H1 (cell line): ENCODE measurements around the gene JPT2.

Experiments
- CREB1 ChIP-seq: IDR thresholded peaks from 2 replicates; pipeline ENCODE4 v1.6.1; 2012; ENCODE audit warnings: inconsistent platforms
- EP300 ChIP-seq, 2 experiments: IDR thresholded peaks; 1 replicate in 1 of 2; 2 replicates in 1 of 2; pipeline ENCODE4 v1.6.1; 2011 to 2012; ENCODE audit warnings: low read depth in 2 of 2, low read length in 2 of 2, mild to moderate bottlenecking in 2 of 2, borderline replicate concordance in 1 of 2, inconsistent platforms in 1 of 2, moderate library complexity in 1 of 2
- EZH2 ChIP-seq: fragments of 200-600 bp; sonication (generic); IDR thresholded peaks from 2 replicates; pipeline ENCODE4 v1.7.1; 2012; ENCODE audit warnings: low read depth, mild to moderate bottlenecking, moderate library complexity, low read length, inconsistent platforms; ENCODE audit not compliant: severe bottlenecking
- GABPA ChIP-seq: IDR thresholded peaks from 2 replicates; pipeline ENCODE4 v1.6.1; 2011; ENCODE audit warnings: mild to moderate bottlenecking, low read length, moderate library complexity, borderline replicate concordance; ENCODE audit not compliant: insufficient read depth
- JUN ChIP-seq: IDR thresholded peaks from 2 replicates; pipeline ENCODE4 v1.6.1; 2011; ENCODE audit warnings: low read depth, mild to moderate bottlenecking, improper control_type of control experiment, low read length
- MAFK ChIP-seq: IDR thresholded peaks from 2 replicates; pipeline ENCODE4 v1.6.1; 2012; ENCODE audit warnings: low read depth, mild to moderate bottlenecking, improper control_type of control experiment, low read length
- POLR2A ChIP-seq, 2 experiments: IDR thresholded peaks; 1 replicate in 1 of 2; 2 replicates in 1 of 2; pipeline ENCODE4 v1.6.1; 2011; ENCODE audit warnings: low read depth in 2 of 2, low read length in 2 of 2, mild to moderate bottlenecking in 2 of 2; ENCODE audit errors: control extremely low read depth in 1 of 2
- POLR2AphosphoS5 ChIP-seq: IDR thresholded peaks from 2 replicates; pipeline ENCODE4 v1.6.1; 2011; ENCODE audit warnings: low read depth, low read length
- RFX5 ChIP-seq: IDR thresholded peaks from 2 replicates; pipeline ENCODE4 v1.6.1; 2011; ENCODE audit warnings: low read depth, low read length, improper control_type of control experiment, borderline replicate concordance
- RNF2 ChIP-seq: fragments of 200-900, 300-1000 bp; sonication (generic); IDR thresholded peaks from 2 replicates; pipeline ENCODE4 v1.7.1; 2016; ENCODE audit warnings: borderline replicate concordance, low read depth, mild to moderate bottlenecking, antibody characterized with exemption, low read length; ENCODE audit not compliant: poor library complexity, severe bottlenecking; ENCODE audit errors: missing control alignments
- SAP30 ChIP-seq: fragments of 300-600 bp; sonication (generic); IDR thresholded peaks from 2 replicates; pipeline ENCODE4 v1.7.1; 2012; ENCODE audit warnings: low read length, moderate library complexity, mild to moderate bottlenecking, inconsistent platforms; ENCODE audit not compliant: insufficient read depth, insufficient replicate concordance
- SP2 ChIP-seq: IDR thresholded peaks from 2 replicates; pipeline ENCODE4 v1.6.1; 2012; ENCODE audit warnings: mild to moderate bottlenecking, low read length, inconsistent platforms
- TF ChIP-seq, protein P1 (sequence below), 3 experiments: IDR thresholded peaks; 1 replicate in 2 of 3; 2 replicates in 1 of 3; pipeline versions ENCODE4 v1.5.1 to v1.6.1; 2011; ENCODE audit warnings: low read length in 3 of 3, mild to moderate bottlenecking in 3 of 3, inconsistent platforms in 2 of 3, low read depth in 1 of 3, moderate library complexity in 1 of 3; ENCODE audit not compliant: insufficient read depth in 1 of 3; ENCODE audit errors: control extremely low read depth in 1 of 3
- TF ChIP-seq, protein P2 (sequence below): IDR thresholded peaks from 2 replicates; pipeline ENCODE4 v1.6.1; 2011; ENCODE audit warnings: low read length, improper control_type of control experiment

DNA sequence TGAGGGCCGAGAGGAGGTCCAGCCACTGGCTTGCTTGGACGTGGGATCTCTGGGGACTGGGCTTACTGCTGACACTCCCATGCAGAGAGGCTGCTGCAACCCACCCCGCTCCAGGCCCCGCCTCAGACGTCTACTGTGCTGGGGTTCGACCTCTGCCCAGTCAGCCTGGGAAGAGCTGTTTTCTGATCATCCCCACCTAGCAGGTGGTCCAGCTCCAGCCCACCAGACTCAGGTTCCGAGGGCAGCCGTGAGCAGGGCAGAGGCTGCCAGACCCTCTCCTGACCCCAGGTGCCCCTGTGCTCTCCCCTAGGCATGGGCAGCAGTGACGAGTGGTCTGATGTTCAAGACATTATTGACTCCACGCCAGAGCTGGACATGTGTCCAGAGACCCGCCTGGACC is 69.9 kb downstream of the JPT2 start:
- TF ChIP-seq, protein P1, sequence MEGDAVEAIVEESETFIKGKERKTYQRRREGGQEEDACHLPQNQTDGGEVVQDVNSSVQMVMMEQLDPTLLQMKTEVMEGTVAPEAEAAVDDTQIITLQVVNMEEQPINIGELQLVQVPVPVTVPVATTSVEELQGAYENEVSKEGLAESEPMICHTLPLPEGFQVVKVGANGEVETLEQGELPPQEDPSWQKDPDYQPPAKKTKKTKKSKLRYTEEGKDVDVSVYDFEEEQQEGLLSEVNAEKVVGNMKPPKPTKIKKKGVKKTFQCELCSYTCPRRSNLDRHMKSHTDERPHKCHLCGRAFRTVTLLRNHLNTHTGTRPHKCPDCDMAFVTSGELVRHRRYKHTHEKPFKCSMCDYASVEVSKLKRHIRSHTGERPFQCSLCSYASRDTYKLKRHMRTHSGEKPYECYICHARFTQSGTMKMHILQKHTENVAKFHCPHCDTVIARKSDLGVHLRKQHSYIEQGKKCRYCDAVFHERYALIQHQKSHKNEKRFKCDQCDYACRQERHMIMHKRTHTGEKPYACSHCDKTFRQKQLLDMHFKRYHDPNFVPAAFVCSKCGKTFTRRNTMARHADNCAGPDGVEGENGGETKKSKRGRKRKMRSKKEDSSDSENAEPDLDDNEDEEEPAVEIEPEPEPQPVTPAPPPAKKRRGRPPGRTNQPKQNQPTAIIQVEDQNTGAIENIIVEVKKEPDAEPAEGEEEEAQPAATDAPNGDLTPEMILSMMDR (IDR thresholded peaks at IDR 0.05; ENCODE audit: control extremely low read depth in 1 of 3, insufficient read depth in 1 of 3, low read depth in 1 of 3, low read length in 3 of 3) = no peak
- no peak for TF ChIP-seq POLR2A (IDR thresholded peaks at IDR 0.05; ENCODE audit: control extremely low read depth in 1 of 2, low read depth in 2 of 2, low read length in 2 of 2)
- TF ChIP-seq RNF2 = no peak
- TF ChIP-seq EZH2 = no peak
- no peak for TF ChIP-seq POLR2AphosphoS5
- TF ChIP-seq CREB1 = no peak
- no peak for TF ChIP-seq RFX5
- no peak for TF ChIP-seq JUN
- TF ChIP-seq MAFK = no peak
- no peak for TF ChIP-seq GABPA
- TF ChIP-seq SAP30 = no peak
- no peak for TF ChIP-seq SP2
- TF ChIP-seq, protein P2, sequence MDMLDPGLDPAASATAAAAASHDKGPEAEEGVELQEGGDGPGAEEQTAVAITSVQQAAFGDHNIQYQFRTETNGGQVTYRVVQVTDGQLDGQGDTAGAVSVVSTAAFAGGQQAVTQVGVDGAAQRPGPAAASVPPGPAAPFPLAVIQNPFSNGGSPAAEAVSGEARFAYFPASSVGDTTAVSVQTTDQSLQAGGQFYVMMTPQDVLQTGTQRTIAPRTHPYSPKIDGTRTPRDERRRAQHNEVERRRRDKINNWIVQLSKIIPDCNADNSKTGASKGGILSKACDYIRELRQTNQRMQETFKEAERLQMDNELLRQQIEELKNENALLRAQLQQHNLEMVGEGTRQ = no peak
- TF ChIP-seq EP300 (IDR thresholded peaks at IDR 0.05; ENCODE audit: borderline replicate concordance in 1 of 2, low read depth in 2 of 2, low read length in 2 of 2) = no peak
